ENCODE results near the gene PNPLA1. TPM values are rescaled to one million over a fixed set of nuclear protein-coding genes. Genes with fewer than 3 reads are reported as not detected.

Gene PNPLA1
- total RNA-seq, 1 donor from 2014 or later, result not detected

DNA sequence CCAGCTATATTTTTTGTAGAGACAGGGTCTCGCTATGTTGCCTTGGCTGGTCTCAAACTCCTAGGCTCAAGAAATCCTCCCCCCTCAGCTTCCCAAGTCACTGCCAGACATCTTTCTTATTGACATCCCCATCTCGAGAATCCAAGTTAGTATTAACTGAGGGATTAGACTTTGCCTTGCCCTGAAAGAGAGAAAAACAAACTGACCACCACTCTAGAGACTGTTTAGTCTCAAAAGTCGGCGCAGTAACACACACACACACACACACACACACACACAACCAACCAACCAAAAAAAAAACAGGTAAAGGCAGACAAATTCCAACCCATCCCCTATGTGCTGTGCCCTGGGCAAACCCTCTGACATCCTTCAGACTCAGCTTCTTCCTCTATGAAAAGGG, 27.2 kb upstream of the PNPLA1 start:
- Histone ChIP-seq H3K27ac (replicated peaks) (no peak overlapping the region), H3K4me3 (no peak overlapping the region), H3K9me3 (replicated peaks) (no peaks in the 10 kb centered on the region), H3K27me3 (ENCODE audit: low read depth) (peaks cover 20% of the 10 kb centered on the region), H3K4me1 (no peaks in the 10 kb centered on the region), H3K36me3 (no peaks in the 10 kb centered on the region)
- intact Hi-C loops (cut with micrococcal nuclease), result no loop called here
- no peak for TF ChIP-seq CTCF (IDR thresholded peaks at IDR 0.05; ENCODE audit: borderline replicate concordance)
- DNase-seq, result no peak

- Histone ChIP-seq H3K36me3 (no peaks in the 10 kb centered on the region), H3K4me1 (no peaks in the 10 kb centered on the region), H3K9me3 (replicated peaks) (no peaks in the 10 kb centered on the region), H3K27ac (replicated peaks) (no peak overlapping the region), H3K4me3 (no peak overlapping the region), H3K27me3 (ENCODE audit: low read depth) (peaks cover 20% of the 10 kb centered on the region)
- no peak for DNase-seq
- intact Hi-C loops (cut with micrococcal nuclease), result no loop called here
- TF ChIP-seq CTCF (IDR thresholded peaks at IDR 0.05; ENCODE audit: borderline replicate concordance), result no peak
These were observed 26.2 kb upstream of the PNPLA1 start for GRCh38 chr6:36243562-36244212.

DNA sequence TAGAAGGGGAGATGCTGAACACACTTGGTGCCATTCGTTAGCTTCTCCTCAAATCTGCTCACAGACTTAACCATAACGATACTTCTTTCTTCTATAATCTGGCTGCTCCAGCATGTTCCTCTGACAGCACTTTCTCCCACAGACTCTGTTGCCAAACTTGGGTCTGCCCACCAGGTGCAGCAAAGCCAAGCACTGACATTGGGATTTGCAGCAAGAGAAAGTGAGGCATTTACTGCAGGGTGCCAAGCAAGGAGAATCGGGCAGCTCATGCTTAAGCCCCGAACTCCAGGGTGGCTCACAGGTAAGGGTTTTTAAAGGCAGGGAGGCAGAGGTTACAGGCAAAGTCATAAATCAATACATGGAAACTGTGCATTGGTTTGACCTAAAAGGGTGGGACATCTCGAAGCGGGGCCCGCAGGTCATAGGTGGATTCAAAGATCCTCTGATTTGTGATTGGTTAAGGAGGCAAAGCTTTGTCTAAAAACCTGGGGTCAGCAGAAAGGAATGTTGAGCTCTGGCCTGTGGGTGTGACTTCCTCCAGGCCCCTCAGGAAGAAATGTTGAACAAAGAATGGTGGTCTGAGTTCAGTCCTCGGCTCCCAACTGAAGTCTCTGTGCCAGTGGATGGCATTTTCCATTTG, 25.1 kb upstream of the PNPLA1 start:
- Histone ChIP-seq H3K27ac (replicated peaks) (no peak overlapping the region), H3K36me3 (no peaks in the 10 kb centered on the region), H3K4me1 (no peaks in the 10 kb centered on the region), H3K4me3 (no peak overlapping the region), H3K27me3 (ENCODE audit: low read depth) (peaks cover 20% of the 10 kb centered on the region), H3K9me3 (replicated peaks) (no peaks in the 10 kb centered on the region)
- intact Hi-C loops (cut with micrococcal nuclease), result no loop called here
- no peak for TF ChIP-seq CTCF (IDR thresholded peaks at IDR 0.05; ENCODE audit: borderline replicate concordance)
- DNase-seq, result no peak

DNA sequence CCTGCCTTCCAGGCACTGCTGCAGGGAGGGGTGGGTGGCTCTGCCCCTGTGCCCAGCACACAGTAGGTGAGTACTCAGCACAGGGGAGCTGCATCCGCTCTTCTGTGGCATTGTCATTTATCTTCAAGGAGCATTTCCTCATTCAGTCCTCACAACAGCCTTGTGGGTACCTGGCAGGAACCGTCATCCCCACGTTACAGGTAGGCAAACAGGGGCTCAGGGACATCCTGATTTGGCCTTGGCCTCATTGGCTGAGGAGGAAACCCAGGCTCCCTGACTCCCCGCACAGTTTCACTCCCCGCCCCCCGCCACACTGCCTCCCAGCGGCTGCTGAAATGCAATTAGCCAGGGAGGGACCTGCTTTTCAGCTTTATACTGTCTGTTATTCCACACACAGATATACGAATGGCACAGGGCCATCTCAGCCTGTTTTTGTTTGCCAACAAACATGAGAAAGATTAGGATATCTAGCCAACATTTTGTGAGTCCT, 24.2 kb upstream of the PNPLA1 start:
- Histone ChIP-seq H3K4me1 (no peaks in the 10 kb centered on the region), H3K4me3 (no peak overlapping the region), H3K36me3 (no peaks in the 10 kb centered on the region), H3K9me3 (replicated peaks) (no peaks in the 10 kb centered on the region), H3K27ac (replicated peaks) (no peak overlapping the region), H3K27me3 (ENCODE audit: low read depth) (peaks cover 20% of the 10 kb centered on the region)
- intact Hi-C loops (cut with micrococcal nuclease), result no loop called here
- no peak for TF ChIP-seq CTCF (IDR thresholded peaks at IDR 0.05; ENCODE audit: borderline replicate concordance)
- no peak for DNase-seq

GRCh38 chr6:36246506-36247268, 23.2 kb upstream of the PNPLA1 start:
- no peak overlapping the region for H3K27ac ChIP-seq (replicated peaks)
- no peaks in the 10 kb centered on the region for H3K36me3 ChIP-seq
- intact Hi-C loops (cut with micrococcal nuclease), result no loop called here
- H3K4me1 ChIP-seq, result no peaks in the 10 kb centered on the region
- TF ChIP-seq CTCF (IDR thresholded peaks at IDR 0.05; ENCODE audit: borderline replicate concordance), result no peak
- DNase-seq, result no peak
- H3K27me3 ChIP-seq (ENCODE audit: low read depth), result peaks cover 18% of the 10 kb centered on the region
- H3K9me3 ChIP-seq (replicated peaks), result no peaks in the 10 kb centered on the region
- H3K4me3 ChIP-seq, result no peak overlapping the region
